Suprapubic skin (tissue), 4 donors: ENCODE results near the gene PCBP4.

Source experiments
- CTCF ChIP-seq, 2 donors: fragments of 200-600 bp in 1 of 2; fragments of 450-650 bp in 1 of 2; sonication (generic) in 1 of 2; IDR thresholded peaks; one replicate each; pipeline ENCODE4 v1.5.1; 2016 to 2019; ENCODE audit warnings: antibody characterized with exemption in 2 of 2, mild to moderate bottlenecking in 1 of 2, moderate library complexity in 1 of 2
- POLR2A ChIP-seq, 2 donors: fragments of 450-650 bp; IDR thresholded peaks; one replicate each; pipeline ENCODE4 v1.6.1; 2017; ENCODE audit warnings: antibody characterized with exemption in 2 of 2, mild to moderate bottlenecking in 2 of 2, moderate library complexity in 2 of 2
- POLR2AphosphoS5 ChIP-seq, 3 donors: sonication (generic); formaldehyde crosslinking; IDR thresholded peaks; one replicate each; pipeline ENCODE4 v1.6.1; 2017; ENCODE audit warnings: antibody characterized with exemption in 3 of 3

- TF ChIP-seq CTCF (IDR thresholded peaks at IDR 0.05): no peak
- TF ChIP-seq POLR2AphosphoS5 (IDR thresholded peaks at IDR 0.05): no peak
- TF ChIP-seq POLR2A (IDR thresholded peaks at IDR 0.05): no peak
Measured at GRCh38 chr3:51908026-51908425, 59.2 kb downstream of the PCBP4 start.
